Stomach (tissue), 9 donors: Measurements from ENCODE around the gene DNAJB9. TPM values are rescaled to one million over a fixed set of nuclear protein-coding genes. Genes with fewer than 3 reads are reported as not detected.
"Not testable (repeated sequence)": the region's sequence is repeated elsewhere in the genome, so short reads cannot be mapped to it uniquely, and the experiment has no call there.

Source experiments
- DNase-seq, 2 donors: peaks; one replicate each; pipeline versions ENCODE4 v3.0.0 to v3.0.0-alpha.2; 2013 to 2019
- H3K27ac ChIP-seq, 5 donors: fragments of 200-600 bp in 4 of 5; sonication (generic) in 4 of 5; one replicate each; pipeline ENCODE4 v1.5.1; 2013 to 2019; ENCODE audit warnings: mild to moderate bottlenecking in 1 of 5, moderate library complexity in 1 of 5
- H3K27me3 ChIP-seq, 3 donors: fragments of 200-600 bp; sonication (generic); one replicate each; pipeline ENCODE4 v1.5.1; 2017 to 2019; ENCODE audit warnings: mixed run types in 1 of 3
- H3K36me3 ChIP-seq, 4 donors: fragments of 200-600 bp; sonication (generic); 1 replicate in 3 of 4; 2 replicates in 1 of 4; pipeline ENCODE4 v1.5.1; 2016 to 2019
- H3K4me1 ChIP-seq, 4 donors: fragments of 200-600 bp; sonication (generic); one replicate each; pipeline ENCODE4 v1.5.1; 2016 to 2019
- H3K4me3 ChIP-seq, 4 donors: fragments of 200-600 bp; sonication (generic) in 3 of 4; one replicate each; pipeline ENCODE4 v1.5.1; 2016 to 2019; ENCODE audit warnings: mild to moderate bottlenecking in 1 of 4
- H3K9me3 ChIP-seq, 4 donors: fragments of 200-600 bp; sonication (generic); one replicate each; pipeline ENCODE4 v1.5.1; 2016 to 2019
- EP300 ChIP-seq: sonication (generic); formaldehyde crosslinking; IDR thresholded peaks from one replicate; pipeline ENCODE4 v1.6.1; 2017; ENCODE audit warnings: antibody characterized with exemption
- POLR2A ChIP-seq, 4 donors: fragments of 450-650 bp; IDR thresholded peaks; one replicate each; pipeline ENCODE4 v1.6.1; 2016; ENCODE audit warnings: antibody characterized with exemption in 4 of 4, control low read depth in 2 of 4, mild to moderate bottlenecking in 1 of 4, moderate library complexity in 1 of 4
- POLR2AphosphoS5 ChIP-seq, 3 donors: sonication (generic); formaldehyde crosslinking; IDR thresholded peaks; one replicate each; pipeline ENCODE4 v1.6.1; 2016; ENCODE audit warnings: antibody characterized with exemption in 3 of 3
- WGBS, 5 donors: extraction: QIAGEN DNeasy Blood & Tissue Kit in 3 of 5; methylation state at CpG; one replicate each; pipeline versions ENCODE4 v1.1.5 to v1.1.7; 2013 to 2018; 5-methylcytosine and 5-hydroxymethylcytosine counted together
- intact Hi-C: fragments of 100-400 bp; cut with DNase I; formaldehyde crosslinking; loops from one replicate; pipeline ENCODE4 v1.15.1; 2023; ENCODE audit warnings: low total_unique reads
- polyA plus RNA-seq, 3 donors: library from polyadenylated mRNA; stranded (reverse); fragments of 200-250 nt; gene quantifications; one replicate each; pipeline ENCODE4 v1.2.3, GENCODE V29; 2013
- total RNA-seq, 5 donors: library from RNA; depleted of rRNA; stranded (reverse); fragments of >200 nt; gene quantifications; one replicate each; pipeline versions ENCODE4 v1.1.0 to v1.2.3, GENCODE V29; 2014 to 2016
- TF ChIP-seq, protein P1 (sequence below), 7 experiments: fragments of 450-650 bp in 4 of 7; fragments of 200-600 bp in 3 of 7; sonication (generic) in 3 of 7; IDR thresholded peaks; one replicate each; pipeline ENCODE4 v1.5.1; 2016 to 2019; ENCODE audit warnings: antibody characterized with exemption in 7 of 7, control low read depth in 2 of 7, mild to moderate bottlenecking in 1 of 7
- donor health status: healthy with polysubstance abuse.
- donor health status: Bipolar disorder and iron deficiency.
- donor health status: healthy.

DNAJB9 gene
- total and polyA plus RNA-seq, 8 donors: 2.6 to 218 (median 15.3) TPM

- no peak for DNase-seq
- H3K4me1 ChIP-seq: no peaks in the 10 kb centered on the region
- H3K27me3 ChIP-seq: no peaks in the 10 kb centered on the region
- no peak for TF ChIP-seq EP300
- TF ChIP-seq, protein P1, sequence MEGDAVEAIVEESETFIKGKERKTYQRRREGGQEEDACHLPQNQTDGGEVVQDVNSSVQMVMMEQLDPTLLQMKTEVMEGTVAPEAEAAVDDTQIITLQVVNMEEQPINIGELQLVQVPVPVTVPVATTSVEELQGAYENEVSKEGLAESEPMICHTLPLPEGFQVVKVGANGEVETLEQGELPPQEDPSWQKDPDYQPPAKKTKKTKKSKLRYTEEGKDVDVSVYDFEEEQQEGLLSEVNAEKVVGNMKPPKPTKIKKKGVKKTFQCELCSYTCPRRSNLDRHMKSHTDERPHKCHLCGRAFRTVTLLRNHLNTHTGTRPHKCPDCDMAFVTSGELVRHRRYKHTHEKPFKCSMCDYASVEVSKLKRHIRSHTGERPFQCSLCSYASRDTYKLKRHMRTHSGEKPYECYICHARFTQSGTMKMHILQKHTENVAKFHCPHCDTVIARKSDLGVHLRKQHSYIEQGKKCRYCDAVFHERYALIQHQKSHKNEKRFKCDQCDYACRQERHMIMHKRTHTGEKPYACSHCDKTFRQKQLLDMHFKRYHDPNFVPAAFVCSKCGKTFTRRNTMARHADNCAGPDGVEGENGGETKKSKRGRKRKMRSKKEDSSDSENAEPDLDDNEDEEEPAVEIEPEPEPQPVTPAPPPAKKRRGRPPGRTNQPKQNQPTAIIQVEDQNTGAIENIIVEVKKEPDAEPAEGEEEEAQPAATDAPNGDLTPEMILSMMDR (IDR thresholded peaks at IDR 0.05): no peak
- TF ChIP-seq POLR2AphosphoS5 (IDR thresholded peaks at IDR 0.05): no peak
- TF ChIP-seq POLR2A (IDR thresholded peaks at IDR 0.05): no peak
- H3K27ac ChIP-seq: no peak overlapping the region
- intact Hi-C loops: no loop called here
- no peak overlapping the region for H3K4me3 ChIP-seq
- no peaks in the 10 kb centered on the region for H3K9me3 ChIP-seq
- WGBS, 5 donors: 95 to 97% (median 96%) methylated on average over 3 of the region's 3 CpGs
- no peaks in the 10 kb centered on the region for H3K36me3 ChIP-seq
Measured at GRCh38 chr7:108533712-108534111, 36.0 kb upstream of the DNAJB9 start.

DNA sequence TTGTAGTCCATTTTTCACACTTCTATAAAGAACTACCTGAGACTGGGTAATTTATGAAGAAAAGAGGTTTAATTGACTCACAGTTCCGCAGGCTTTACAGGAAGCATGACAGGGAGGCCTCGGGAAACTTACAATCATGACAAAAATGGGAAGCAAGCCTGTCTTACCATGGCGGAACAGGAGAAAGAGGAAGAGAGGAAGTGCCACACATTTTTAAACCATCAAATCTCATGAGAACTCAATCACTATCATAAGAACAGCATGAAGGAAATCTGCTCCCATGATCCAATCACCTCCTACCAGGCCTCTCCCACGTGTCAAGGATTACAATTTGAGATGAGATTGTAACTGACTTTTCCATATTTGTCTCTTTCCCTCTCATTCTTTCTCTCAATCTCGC lies 34.4 kb upstream of the DNAJB9 start:
- intact Hi-C loops: no loop called here
- no peaks in the 10 kb centered on the region for H3K9me3 ChIP-seq
- H3K4me1 ChIP-seq: no peaks in the 10 kb centered on the region
- WGBS, 5 donors: 59 to 78% (median 73%) methylated on average over 5 of the region's 5 CpGs
- no peak overlapping the region for H3K4me3 ChIP-seq
- no peaks in the 10 kb centered on the region for H3K36me3 ChIP-seq
- no peaks in the 10 kb centered on the region for H3K27me3 ChIP-seq
- no peak for DNase-seq
- no peak overlapping the region for H3K27ac ChIP-seq
- TF ChIP-seq, protein P1 (IDR thresholded peaks at IDR 0.05): no peak
- no peak for TF ChIP-seq POLR2AphosphoS5 (IDR thresholded peaks at IDR 0.05)
- no peak for TF ChIP-seq POLR2A (IDR thresholded peaks at IDR 0.05)
- no peak for TF ChIP-seq EP300

DNA sequence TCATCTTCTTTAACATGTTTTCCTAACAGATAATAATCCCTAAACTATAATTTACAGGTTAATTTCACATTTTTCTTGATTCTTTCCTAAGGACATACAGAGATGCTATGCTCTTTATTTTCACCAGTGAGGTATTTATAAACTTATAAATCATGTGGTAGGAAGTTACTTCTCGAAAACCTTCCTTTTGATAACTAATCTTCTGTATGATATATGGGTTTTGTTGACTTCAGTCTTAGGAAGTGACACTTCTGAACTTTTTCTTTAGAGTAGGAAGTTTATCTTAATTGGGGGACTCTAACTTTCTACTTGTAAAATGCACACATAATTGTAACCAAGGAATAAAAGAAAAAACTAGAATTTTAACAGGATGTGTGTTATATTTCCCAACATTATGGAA lies 33.9 kb upstream of the DNAJB9 start:
- 53 to 72% (median 63%) methylated on average over 1 of the region's 1 CpG for WGBS, 5 donors
- no peak for DNase-seq
- Histone ChIP-seq H3K4me1 (no peaks in the 10 kb centered on the region), H3K27me3 (no peaks in the 10 kb centered on the region), H3K36me3 (no peaks in the 10 kb centered on the region), H3K9me3 (no peaks in the 10 kb centered on the region), H3K27ac (no peak overlapping the region), H3K4me3 (no peak overlapping the region)
- TF ChIP-seq POLR2A (IDR thresholded peaks at IDR 0.05) (no peak), EP300 (no peak), POLR2AphosphoS5 (IDR thresholded peaks at IDR 0.05) (no peak)
- TF ChIP-seq, protein P1 (IDR thresholded peaks at IDR 0.05): no peak
- intact Hi-C loops: no loop called here

GRCh38 chr7:108537229-108537628 lies 32.4 kb upstream of the DNAJB9 start:
- Histone ChIP-seq H3K4me3 (no peak overlapping the region), H3K4me1 (no peaks in the 10 kb centered on the region), H3K27me3 (no peaks in the 10 kb centered on the region), H3K27ac (no peak overlapping the region), H3K36me3 (no peaks in the 10 kb centered on the region), H3K9me3 (no peaks in the 10 kb centered on the region)
- TF ChIP-seq, protein P1 (IDR thresholded peaks at IDR 0.05): no peak
- TF ChIP-seq EP300 (no peak), POLR2A (IDR thresholded peaks at IDR 0.05) (no peak), POLR2AphosphoS5 (IDR thresholded peaks at IDR 0.05) (no peak)
- intact Hi-C loops: no loop called here
- no peak for DNase-seq
- 75 to 85% (median 79%) methylated on average over 2 of the region's 2 CpGs for WGBS, 5 donors

DNA sequence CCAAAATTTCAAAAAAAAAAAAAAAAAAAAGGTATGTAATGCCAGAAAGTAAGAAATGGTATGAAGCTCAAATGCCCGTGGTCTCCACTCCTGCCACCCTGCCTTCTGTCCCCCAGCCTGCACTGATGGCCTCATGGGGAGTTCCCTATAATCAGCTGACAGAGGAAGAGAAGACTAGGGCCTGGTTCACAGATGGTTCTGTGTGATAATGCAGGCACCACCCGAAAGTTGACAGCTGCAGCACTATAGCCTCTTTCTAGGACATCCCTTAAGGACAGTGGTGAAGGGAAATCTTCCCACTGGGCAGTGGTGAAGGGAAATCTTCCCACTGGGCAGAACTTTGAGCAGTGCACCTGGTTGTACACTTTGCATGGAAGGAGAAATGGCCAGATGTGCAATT lies 31.4 kb upstream of the DNAJB9 start:
- H3K4me1 ChIP-seq: not testable (repeated sequence)

DNA sequence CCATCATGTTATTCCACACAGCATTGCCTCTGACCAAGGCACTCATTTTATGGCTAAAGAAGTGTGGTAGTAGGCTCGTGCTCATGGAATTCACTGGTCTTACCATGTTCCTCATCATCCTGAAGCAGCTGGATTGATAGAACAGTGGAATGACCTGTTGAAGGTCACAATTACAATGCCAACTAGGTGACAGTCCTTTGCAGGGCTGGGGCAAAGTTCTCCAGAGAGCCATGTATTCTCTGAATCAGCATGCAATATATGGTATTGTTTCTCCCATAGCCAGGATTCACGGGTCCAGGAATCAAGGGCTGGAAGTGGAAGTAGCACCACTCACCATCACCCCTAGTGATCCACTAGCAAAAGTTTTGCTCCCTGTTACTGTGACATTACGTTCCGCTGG lies 31.0 kb upstream of the DNAJB9 start:
- H3K9me3 ChIP-seq, DNase-seq, H3K27ac ChIP-seq, H3K4me1 ChIP-seq, H3K27me3 ChIP-seq, intact Hi-C loops, H3K36me3 ChIP-seq, H3K4me3 ChIP-seq: not testable (repeated sequence)
- whole genome bisulfite sequencing, 5 donors: 88 to 95% (median 91%) methylated on average over 4 of the region's 4 CpGs

More for the DNA sequence above, 31.4 kb upstream of the DNAJB9 start:
- intact Hi-C loops, H3K27ac ChIP-seq, H3K27me3 ChIP-seq, DNase-seq, H3K4me3 ChIP-seq, H3K9me3 ChIP-seq, H3K36me3 ChIP-seq: not testable (repeated sequence)
- 56 to 75% (median 72%) methylated on average over 2 of the region's 2 CpGs for WGBS, 5 donors
